ENCODE measurements around the gene WIZ.

WIZ gene

GRCh38 chr19:15443838-15444237 is 5.9 kb downstream of the WIZ start:
- DNase-seq: no peak

- DNase-seq: no peak
These were observed 6.4 kb downstream of the WIZ start for GRCh38 chr19:15443325-15443724.

GRCh38 chr19:15442142-15442920 is 7.4 kb downstream of the WIZ start:
- no peak for DNase-seq

GRCh38 chr19:15441317-15441716 is 8.4 kb downstream of the WIZ start:
- no peak for DNase-seq

- no peak for DNase-seq
These were observed 9.7 kb downstream of the WIZ start for GRCh38 chr19:15439821-15440641.

- DNase-seq: no peak
These were observed 10.5 kb downstream of the WIZ start for GRCh38 chr19:15439078-15439799.

- DNase-seq: no peak
These were observed 11.2 kb downstream of the WIZ start for GRCh38 chr19:15438577-15438976.

- no peak for DNase-seq
These were observed 11.6 kb downstream of the WIZ start for GRCh38 chr19:15438124-15438496.

- no peak for DNase-seq
These were observed 12.2 kb downstream of the WIZ start for GRCh38 chr19:15437355-15438123.

- DNase-seq: no peak
These were observed 13.0 kb downstream of the WIZ start for GRCh38 chr19:15436826-15437110.

GRCh38 chr19:15436012-15436825 is 13.5 kb downstream of the WIZ start:
- no peak for DNase-seq

GRCh38 chr19:15433519-15434069 is 16.2 kb downstream of the WIZ start:
- no peak for DNase-seq

GRCh38 chr19:15432629-15433518 is 16.9 kb downstream of the WIZ start:
- DNase-seq: no peak

- DNase-seq: no peak
These were observed 17.7 kb downstream of the WIZ start for GRCh38 chr19:15432018-15432494.

- DNase-seq: no peak
These were observed 18.2 kb downstream of the WIZ start for GRCh38 chr19:15431396-15432017.

GRCh38 chr19:15430526-15431120 is 19.1 kb downstream of the WIZ start:
- DNase-seq: no peak

GRCh38 chr19:15429825-15430467 is 19.8 kb downstream of the WIZ start:
- no peak for DNase-seq

- no peak for DNase-seq
These were observed 20.6 kb downstream of the WIZ start for GRCh38 chr19:15428956-15429824.

All from NCI-H1436 treated with DMSO at 0.1 percent for 48 hours (cell line).